Progenitor cell of endocrine pancreas (in vitro differentiated cells): ENCODE results near the gene MME. TPM values are rescaled to one million over a fixed set of nuclear protein-coding genes. Genes with fewer than 3 reads are reported as not detected.

Source experiments
- DNase-seq: peaks from one replicate; pipeline ENCODE4 v3.0.0; 2021; ENCODE audit warnings: low spot score; ENCODE audit not compliant: unreplicated experiment
- H3K27ac Mint-ChIP-seq: 2 replicates; pipeline ENCODE4 v1.8.0; 2021; ENCODE audit warnings: mild to moderate bottlenecking, moderate library complexity, mixed read lengths
- H3K27me3 Mint-ChIP-seq: 2 replicates; pipeline ENCODE4 v1.8.0; 2021; ENCODE audit warnings: mixed read lengths
- H3K36me3 Mint-ChIP-seq: 2 replicates; pipeline ENCODE4 v1.8.0; 2022; ENCODE audit warnings: mixed read lengths; ENCODE audit not compliant: insufficient read depth
- H3K4me1 Mint-ChIP-seq: 2 replicates; pipeline ENCODE4 v1.8.0; 2021; ENCODE audit warnings: low read depth, mixed read lengths
- H3K4me3 Mint-ChIP-seq: 2 replicates; pipeline ENCODE4 v1.8.0; 2021; ENCODE audit warnings: low read depth, mild to moderate bottlenecking, moderate library complexity, mixed read lengths
- H3K9me3 Mint-ChIP-seq: 2 replicates; pipeline ENCODE4 v1.8.0; 2021; ENCODE audit warnings: low read depth, mixed read lengths
- CTCF ChIP-seq: fragments of 200-600 bp; sonication (generic); IDR thresholded peaks from one replicate; pipeline ENCODE4 v1.5.0; 2021; ENCODE audit warnings: antibody characterized with exemption, mild to moderate bottlenecking; ENCODE audit not compliant: unreplicated experiment
- total RNA-seq: library from RNA; stranded (reverse); gene quantifications from 2 replicates; pipeline ENCODE4 v1.2.1, GENCODE V29; 2021

The MME gene
- total RNA-seq, 1 donor from 2014 or later = 0.93 TPM

DNA sequence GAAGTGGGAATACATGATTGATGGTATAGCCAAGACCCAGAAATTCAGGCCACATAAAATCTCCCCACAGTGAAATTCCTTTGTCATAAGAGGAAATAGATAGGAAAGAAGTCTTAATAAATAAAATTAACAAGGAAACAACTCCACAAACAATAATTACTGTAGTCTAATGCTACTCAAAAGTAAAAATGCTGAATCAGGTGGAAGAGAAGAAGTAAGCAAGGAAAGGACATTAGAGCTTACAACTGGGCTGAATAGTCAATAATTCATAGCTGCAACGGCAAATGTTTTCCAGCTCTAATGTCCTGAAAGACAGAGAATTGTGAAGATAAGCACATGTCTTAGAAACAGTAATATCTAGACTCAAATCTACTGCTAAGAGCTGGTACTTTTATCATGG lies 149.0 kb downstream of the MME start:
- no peak for TF ChIP-seq CTCF
- DNase-seq = no peak
- H3K27ac Mint-ChIP-seq = no peak overlapping the region
- H3K4me3 Mint-ChIP-seq = no peak overlapping the region
- H3K9me3 Mint-ChIP-seq = no peaks in the 10 kb centered on the region
- no peaks in the 10 kb centered on the region for H3K36me3 Mint-ChIP-seq
- no peaks in the 10 kb centered on the region for H3K27me3 Mint-ChIP-seq
- H3K4me1 Mint-ChIP-seq = no peaks in the 10 kb centered on the region

DNA sequence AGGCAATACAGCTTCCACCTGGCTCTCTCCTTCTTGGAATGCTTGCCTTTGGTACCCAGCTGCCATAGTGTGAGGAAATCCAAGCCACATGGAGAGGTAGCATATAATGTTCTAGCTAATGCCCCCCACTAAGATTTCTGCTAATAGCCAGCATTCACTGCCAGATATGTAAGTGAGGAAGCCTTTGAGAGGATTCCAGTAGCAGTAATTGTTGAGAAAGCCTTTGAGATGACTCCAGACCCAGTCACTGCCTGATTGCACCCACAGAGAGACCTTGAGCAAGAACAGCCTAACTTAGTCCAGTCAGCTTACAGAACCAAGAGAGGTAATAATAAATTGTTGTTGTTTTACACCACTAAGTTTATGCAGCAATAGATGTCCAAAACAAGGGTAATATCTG lies 150.3 kb downstream of the MME start:
- TF ChIP-seq CTCF = no peak
- H3K36me3 Mint-ChIP-seq = no peaks in the 10 kb centered on the region
- H3K9me3 Mint-ChIP-seq = no peaks in the 10 kb centered on the region
- DNase-seq = no peak
- H3K27ac Mint-ChIP-seq = no peak overlapping the region
- no peaks in the 10 kb centered on the region for H3K27me3 Mint-ChIP-seq
- H3K4me1 Mint-ChIP-seq = no peaks in the 10 kb centered on the region
- no peak overlapping the region for H3K4me3 Mint-ChIP-seq

- Mint-ChIP-seq H3K4me1 (no peaks in the 10 kb centered on the region), H3K36me3 (no peaks in the 10 kb centered on the region), H3K27me3 (no peaks in the 10 kb centered on the region), H3K9me3 (peaks cover 3% of the 10 kb centered on the region), H3K4me3 (no peak overlapping the region), H3K27ac (no peak overlapping the region)
- DNase-seq = no peak
- no peak for TF ChIP-seq CTCF
Observed at GRCh38 chr3:155231792-155232191, 151.7 kb downstream of the MME start.

DNA sequence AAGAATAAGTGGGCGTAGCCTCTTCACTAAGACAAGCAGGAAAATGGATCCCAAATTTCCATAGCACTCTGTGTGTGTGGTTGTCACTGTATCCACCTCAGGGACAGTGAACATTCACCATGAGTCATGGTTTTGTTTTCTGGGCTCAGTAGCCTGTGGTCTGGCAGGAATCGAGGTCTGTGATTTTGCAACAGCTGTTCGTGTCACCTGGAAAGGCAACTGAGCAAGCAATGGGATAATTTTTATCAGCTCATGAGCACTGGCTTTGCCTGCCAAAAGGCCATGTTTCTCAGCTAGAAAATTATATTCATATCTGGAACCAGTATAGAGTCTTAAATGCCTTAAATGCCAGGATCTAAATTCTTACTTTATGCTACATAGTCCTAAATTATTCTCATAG lies 152.5 kb downstream of the MME start:
- no peak for DNase-seq
- no peak for TF ChIP-seq CTCF
- no peaks in the 10 kb centered on the region for H3K4me1 Mint-ChIP-seq
- no peaks in the 10 kb centered on the region for H3K36me3 Mint-ChIP-seq
- no peaks in the 10 kb centered on the region for H3K27me3 Mint-ChIP-seq
- peaks cover 3% of the 10 kb centered on the region for H3K9me3 Mint-ChIP-seq
- no peak overlapping the region for H3K4me3 Mint-ChIP-seq
- H3K27ac Mint-ChIP-seq = no peak overlapping the region

DNA sequence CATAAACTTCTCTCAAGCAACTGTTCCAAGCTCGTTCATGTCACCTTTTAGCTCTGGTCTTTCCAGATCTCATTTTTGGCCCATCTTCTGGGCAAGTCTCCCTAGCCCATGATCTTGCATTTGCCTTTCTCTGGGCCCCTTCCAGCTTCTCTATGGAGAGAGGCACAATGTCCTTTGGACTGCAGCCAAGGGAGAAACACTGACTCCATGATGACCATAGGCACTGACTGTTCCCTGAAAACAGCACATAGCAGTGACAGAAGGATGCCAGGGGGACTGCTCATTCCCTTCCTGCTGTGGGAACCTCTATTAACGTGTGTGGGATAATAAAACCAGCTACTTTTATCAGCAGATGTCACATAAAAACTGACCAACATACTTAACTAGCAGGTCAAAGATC lies 153.1 kb downstream of the MME start:
- DNase-seq = no peak
- Mint-ChIP-seq H3K27ac (peak overlapping the region; percentile 26), H3K27me3 (no peaks in the 10 kb centered on the region), H3K9me3 (peaks cover 3% of the 10 kb centered on the region), H3K4me3 (no peak overlapping the region), H3K36me3 (no peaks in the 10 kb centered on the region), H3K4me1 (no peaks in the 10 kb centered on the region)
- TF ChIP-seq CTCF = no peak

Other genes starting within 250 kb of the MME start
- not detected in 2 replicates for gene STRIT1, start 213.4 kb downstream of the MME start, total RNA-seq